ENCODE measurements around the gene NPRL2. TPM values are rescaled to one million over a fixed set of nuclear protein-coding genes. Genes with fewer than 3 reads are reported as not detected.

The NPRL2 gene
- total and polyA plus RNA-seq, 2 experiments from 2014 or later, result 33.2 to 51.9 TPM

- peak within 1 kb of the TSS; percentile 70 for H3K27ac ChIP-seq
Observed at GRCh38 chr3:50298836-50299637, 51.5 kb downstream of the NPRL2 start, which contains the start of the genes HYAL3 and NAA80. TSS of gene HYAL3 (minus strand) at chr3:50299405. CDS start at chr3:50295602, 3,803 bp downstream. TSS of gene NAA80 (minus strand) at chr3:50299405. CDS start at chr3:50297463, 1,942 bp downstream.

GRCh38 chr3:50297896-50298725, 52.5 kb downstream of the NPRL2 start:
- H3K4me1 ChIP-seq (ENCODE audit: low read depth), result peaks cover 10% of the 10 kb centered on the region
- H3K36me3 ChIP-seq, result no peaks in the 10 kb centered on the region
- TF ChIP-seq, protein P1, sequence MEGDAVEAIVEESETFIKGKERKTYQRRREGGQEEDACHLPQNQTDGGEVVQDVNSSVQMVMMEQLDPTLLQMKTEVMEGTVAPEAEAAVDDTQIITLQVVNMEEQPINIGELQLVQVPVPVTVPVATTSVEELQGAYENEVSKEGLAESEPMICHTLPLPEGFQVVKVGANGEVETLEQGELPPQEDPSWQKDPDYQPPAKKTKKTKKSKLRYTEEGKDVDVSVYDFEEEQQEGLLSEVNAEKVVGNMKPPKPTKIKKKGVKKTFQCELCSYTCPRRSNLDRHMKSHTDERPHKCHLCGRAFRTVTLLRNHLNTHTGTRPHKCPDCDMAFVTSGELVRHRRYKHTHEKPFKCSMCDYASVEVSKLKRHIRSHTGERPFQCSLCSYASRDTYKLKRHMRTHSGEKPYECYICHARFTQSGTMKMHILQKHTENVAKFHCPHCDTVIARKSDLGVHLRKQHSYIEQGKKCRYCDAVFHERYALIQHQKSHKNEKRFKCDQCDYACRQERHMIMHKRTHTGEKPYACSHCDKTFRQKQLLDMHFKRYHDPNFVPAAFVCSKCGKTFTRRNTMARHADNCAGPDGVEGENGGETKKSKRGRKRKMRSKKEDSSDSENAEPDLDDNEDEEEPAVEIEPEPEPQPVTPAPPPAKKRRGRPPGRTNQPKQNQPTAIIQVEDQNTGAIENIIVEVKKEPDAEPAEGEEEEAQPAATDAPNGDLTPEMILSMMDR (IDR thresholded peaks at IDR 0.05; ENCODE audit: low read depth, low read length), result no peak
- H3K27ac ChIP-seq, result no peak overlapping the region
- H3K4me3 ChIP-seq, result peak overlapping the region; percentile 54
- no peak for DNase-seq (ENCODE audit: low read depth in 1 of 2, low spot score in 1 of 2)
- no peaks in the 10 kb centered on the region for H3K27me3 ChIP-seq
- no peaks in the 10 kb centered on the region for H3K9me3 ChIP-seq (ENCODE audit: low read depth)

More at GRCh38 chr3:50298836-50299637, 51.5 kb downstream of the NPRL2 start, which contains the start of the genes HYAL3 and NAA80:
- TF ChIP-seq, protein P1 (IDR thresholded peaks at IDR 0.05; ENCODE audit: low read depth, low read length), result peak; percentile 21
- no peaks in the 10 kb centered on the region for H3K27me3 ChIP-seq
- H3K36me3 ChIP-seq, result no peaks in the 10 kb centered on the region
- H3K4me3 ChIP-seq, result peak within 1 kb of the TSS; percentile 54
- no peaks in the 10 kb centered on the region for H3K9me3 ChIP-seq (ENCODE audit: low read depth)
- H3K4me1 ChIP-seq (ENCODE audit: low read depth), result peaks cover 15% of the 10 kb centered on the region
- DNase-seq (ENCODE audit: low read depth in 1 of 2, low spot score in 1 of 2), result peak; percentile 99 to 100

DNA sequence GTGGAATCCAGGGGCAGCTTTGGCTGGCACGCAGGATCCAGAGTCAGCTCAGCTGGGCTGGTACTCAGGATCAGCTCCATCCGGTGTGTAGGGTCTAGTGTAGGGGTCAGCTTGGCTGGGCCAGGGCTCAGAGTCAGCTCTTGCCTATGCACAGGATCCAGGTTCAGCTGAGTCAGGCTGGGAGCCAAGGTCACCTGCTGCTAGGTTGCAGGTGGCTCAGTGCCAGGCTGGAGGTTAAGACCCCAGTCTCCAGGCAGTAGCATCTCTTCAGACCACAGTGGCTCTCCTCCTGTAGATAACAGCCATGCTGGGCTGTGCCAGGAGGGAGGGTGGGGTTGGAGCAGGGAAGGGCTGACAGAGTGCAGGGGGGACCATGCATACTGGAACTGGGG, 53.2 kb downstream of the NPRL2 start:
- Histone ChIP-seq H3K9me3 (ENCODE audit: low read depth) (no peaks in the 10 kb centered on the region), H3K27ac (no peak overlapping the region), H3K4me3 (no peak overlapping the region), H3K27me3 (no peaks in the 10 kb centered on the region), H3K36me3 (no peaks in the 10 kb centered on the region), H3K4me1 (ENCODE audit: low read depth) (peaks cover 7% of the 10 kb centered on the region)
- TF ChIP-seq, protein P1 (IDR thresholded peaks at IDR 0.05; ENCODE audit: low read depth, low read length), result no peak
- DNase-seq (ENCODE audit: low read depth in 1 of 2, low spot score in 1 of 2), result no peak

Other genes starting within 250 kb of the NPRL2 start
- 21.0 and 27.6 TPM in 2 replicates for gene SEMA3F, start 195.5 kb downstream of the NPRL2 start, total RNA-seq
- gene SEMA3F, start 195.5 kb downstream of the NPRL2 start, polyA plus RNA-seq, result 20.0 and 21.8 TPM in 2 replicates
- gene GNAT1, start 159.2 kb downstream of the NPRL2 start, total RNA-seq, result not detected in 2 replicates
- not detected in 2 replicates for gene GNAT1, start 159.2 kb downstream of the NPRL2 start, polyA plus RNA-seq
- 9.5 and 14.7 TPM in 2 replicates for gene SLC38A3, start 145.5 kb downstream of the NPRL2 start, total RNA-seq
- 13.4 and 18.5 TPM in 2 replicates for gene SLC38A3, start 145.5 kb downstream of the NPRL2 start, polyA plus RNA-seq
- gene GNAI2, start 114.6 kb downstream of the NPRL2 start, total RNA-seq, result 160 and 179 TPM in 2 replicates
- 255 and 285 TPM in 2 replicates for gene GNAI2, start 114.6 kb downstream of the NPRL2 start, polyA plus RNA-seq
- 16.7 and 25.9 TPM in 2 replicates for gene SEMA3B, start 81.6 kb downstream of the NPRL2 start, total RNA-seq
- 20.6 and 23.1 TPM in 2 replicates for gene SEMA3B, start 81.6 kb downstream of the NPRL2 start, polyA plus RNA-seq
- 26.4 and 29.2 TPM in 2 replicates for gene LSMEM2, start 71.7 kb downstream of the NPRL2 start, total RNA-seq
- 16.4 and 18.1 TPM in 2 replicates for gene LSMEM2, start 71.7 kb downstream of the NPRL2 start, polyA plus RNA-seq
- 61.0 and 75.3 TPM in 2 replicates for gene IFRD2, start 58.3 kb downstream of the NPRL2 start, total RNA-seq
- gene IFRD2, start 58.3 kb downstream of the NPRL2 start, polyA plus RNA-seq, result 106 and 110 TPM in 2 replicates
- gene HYAL3, start 51.4 kb downstream of the NPRL2 start, total RNA-seq, result 3.6 and 6.4 TPM in 2 replicates
- gene HYAL3, start 51.4 kb downstream of the NPRL2 start, polyA plus RNA-seq, result 2.4 and 6.2 TPM in 2 replicates
- gene NAA80, start 51.4 kb downstream of the NPRL2 start, total RNA-seq, result 28.5 and 40.4 TPM in 2 replicates
- 35.6 and 39.0 TPM in 2 replicates for gene NAA80, start 51.4 kb downstream of the NPRL2 start, polyA plus RNA-seq
- gene HYAL1, start 47.2 kb downstream of the NPRL2 start, total RNA-seq, result 3.4 and 5.0 TPM in 2 replicates
- 3.3 and 4.3 TPM in 2 replicates for gene HYAL1, start 47.2 kb downstream of the NPRL2 start, polyA plus RNA-seq
- gene HYAL2, start 28.0 kb downstream of the NPRL2 start, total RNA-seq, result 116 and 124 TPM in 2 replicates
- 88.3 and 106 TPM in 2 replicates for gene HYAL2, start 28.0 kb downstream of the NPRL2 start, polyA plus RNA-seq
- 84.1 and 87.0 TPM in 2 replicates for gene TUSC2, start 22.6 kb downstream of the NPRL2 start, total RNA-seq
- gene TUSC2, start 22.6 kb downstream of the NPRL2 start, polyA plus RNA-seq, result 66.4 and 76.6 TPM in 2 replicates
- gene RASSF1, start 9.9 kb downstream of the NPRL2 start, total RNA-seq, result 13.0 and 23.1 TPM in 2 replicates
- 23.8 and 33.5 TPM in 2 replicates for gene RASSF1, start 9.9 kb downstream of the NPRL2 start, polyA plus RNA-seq
- 0.56 and 2.8 TPM in 2 replicates for gene ZMYND10, start 5.0 kb downstream of the NPRL2 start, total RNA-seq
- 1.3 and 1.8 TPM in 2 replicates for gene ZMYND10, start 5.0 kb downstream of the NPRL2 start, polyA plus RNA-seq
- 10.7 and 26.4 TPM in 2 replicates for gene CYB561D2, start 87 bp upstream of the NPRL2 start, total RNA-seq
- gene CYB561D2, start 87 bp upstream of the NPRL2 start, polyA plus RNA-seq, result 15.7 and 23.8 TPM in 2 replicates
- 67.0 and 67.9 TPM in 2 replicates for gene TMEM115, start 8.7 kb upstream of the NPRL2 start, total RNA-seq
- 48.2 and 57.9 TPM in 2 replicates for gene TMEM115, start 8.7 kb upstream of the NPRL2 start, polyA plus RNA-seq
- 6.8 and 8.7 TPM in 2 replicates for gene CACNA2D2, start 152.9 kb upstream of the NPRL2 start, total RNA-seq
- 5.4 TPM in 2 replicates for gene CACNA2D2, start 152.9 kb upstream of the NPRL2 start, polyA plus RNA-seq
- gene C3orf18, start 217.0 kb upstream of the NPRL2 start, total RNA-seq, result 34.1 and 39.4 TPM in 2 replicates
- gene C3orf18, start 217.0 kb upstream of the NPRL2 start, polyA plus RNA-seq, result 33.6 and 37.0 TPM in 2 replicates
- gene HEMK1, start 218.7 kb upstream of the NPRL2 start, total RNA-seq, result 13.8 and 23.3 TPM in 2 replicates
- gene HEMK1, start 218.7 kb upstream of the NPRL2 start, polyA plus RNA-seq, result 33.9 and 37.4 TPM in 2 replicates